Fibroblast of the conjunctiva (primary cell): Measurements from ENCODE around the gene CFB.

Experiments used
- DNase-seq: peaks from one replicate; pipeline ENCODE4 v3.0.0-alpha.2; 2010; ENCODE audit warnings: low read depth

The CFB gene

GRCh38 chr6:31948306-31948705, 2.4 kb downstream of the CFB start:
- DNase-seq: no peak

- DNase-seq: peak; percentile 27
Observed at GRCh38 chr6:31948753-31949413, 3.0 kb downstream of the CFB start.

- DNase-seq: no peak
Observed at GRCh38 chr6:31949926-31950548, 4.1 kb downstream of the CFB start.

- DNase-seq: peak; percentile 57
Observed at GRCh38 chr6:31952140-31952805, 6.4 kb downstream of the CFB start.

- DNase-seq: no peak
Observed at GRCh38 chr6:31952890-31953289, 7.0 kb downstream of the CFB start.

- DNase-seq: no peak
Observed at GRCh38 chr6:31954511-31954910, 8.6 kb downstream of the CFB start.

- no peak for DNase-seq
Observed at GRCh38 chr6:31956796-31957195, 10.9 kb downstream of the CFB start.

GRCh38 chr6:31958412-31958740, 12.5 kb downstream of the CFB start:
- no peak for DNase-seq

GRCh38 chr6:31958741-31959739, 13.1 kb downstream of the CFB start, which contains the start of the genes NELFE and SKIC2:
Gene NELFE (minus strand): TSS chr6:31958971. CDS start chr6:31958446, 525 bp downstream.
Gene SKIC2 (plus strand): TSS chr6:31959175. CDS start chr6:31959193, 18 bp downstream.
- peak; percentile 96 for DNase-seq

GRCh38 chr6:31961616-31962015, 15.7 kb downstream of the CFB start:
- DNase-seq: no peak

GRCh38 chr6:31963921-31964320, 18.0 kb downstream of the CFB start:
- no peak for DNase-seq

- no peak for DNase-seq
Observed at GRCh38 chr6:31965700-31966099, 19.8 kb downstream of the CFB start.

- DNase-seq: no peak
Observed at GRCh38 chr6:31966506-31966905, 20.6 kb downstream of the CFB start.

GRCh38 chr6:31966997-31967925, 21.4 kb downstream of the CFB start:
- no peak for DNase-seq

GRCh38 chr6:31967926-31968320, 22.0 kb downstream of the CFB start:
- DNase-seq: no peak

- no peak for DNase-seq
Observed at GRCh38 chr6:31968326-31968725, 22.4 kb downstream of the CFB start.

GRCh38 chr6:31968791-31969711, 23.2 kb downstream of the CFB start:
- no peak for DNase-seq

GRCh38 chr6:31969712-31970603, 24.1 kb downstream of the CFB start:
- no peak for DNase-seq
